ENCODE data around the gene DDIT4. TPM values are rescaled to one million over a fixed set of nuclear protein-coding genes. Genes with fewer than 3 reads are reported as not detected.

DDIT4 gene
- total RNA-seq, 4 donors from 2014 or later = 93.0 to 309 (median 134) TPM

- WGBS, 2 donors = 77 to 82% methylated on average over 1 of the region's 1 CpG
Observed at GRCh38 chr10:72250666-72251065, 23.1 kb upstream of the DDIT4 start.

DNA sequence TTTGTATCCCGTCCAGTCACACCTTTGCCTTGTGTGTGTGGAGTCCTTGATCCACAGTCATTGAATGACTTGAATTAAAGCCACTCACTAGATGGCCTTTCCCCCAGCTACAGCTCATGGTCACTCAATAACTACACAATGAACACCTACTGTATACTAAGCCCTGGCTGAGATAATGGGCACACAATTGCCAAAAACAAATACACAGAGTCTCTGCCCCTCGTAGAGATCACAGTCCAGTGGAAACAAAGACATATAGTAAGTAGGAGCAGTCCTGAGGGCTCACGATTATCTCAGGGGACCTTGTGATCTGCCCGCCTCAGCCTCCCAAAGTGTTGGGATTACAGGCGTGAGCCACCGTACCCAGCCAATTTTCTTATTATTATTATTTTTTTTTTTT, 22.1 kb upstream of the DDIT4 start:
- Histone ChIP-seq H3K27ac (peak overlapping the region in 2 of 3 donors; percentile 58 to 76), H3K36me3 (no peaks in the 10 kb centered on the region), H3K27me3 (no peaks in the 10 kb centered on the region), H3K4me1 (peaks cover 67 to 94% of the 10 kb centered on the region in 2 donors), H3K9me3 (no peaks in the 10 kb centered on the region), H3K4me3 (replicated peaks in 1 of 3) (no peak overlapping the region)
- no peak for DNase-seq
- intact Hi-C loops (cut with DNase I) = no loop called here
- TF ChIP-seq POLR2A (IDR thresholded peaks at IDR 0.05) = no peak
- TF ChIP-seq, protein P1, sequence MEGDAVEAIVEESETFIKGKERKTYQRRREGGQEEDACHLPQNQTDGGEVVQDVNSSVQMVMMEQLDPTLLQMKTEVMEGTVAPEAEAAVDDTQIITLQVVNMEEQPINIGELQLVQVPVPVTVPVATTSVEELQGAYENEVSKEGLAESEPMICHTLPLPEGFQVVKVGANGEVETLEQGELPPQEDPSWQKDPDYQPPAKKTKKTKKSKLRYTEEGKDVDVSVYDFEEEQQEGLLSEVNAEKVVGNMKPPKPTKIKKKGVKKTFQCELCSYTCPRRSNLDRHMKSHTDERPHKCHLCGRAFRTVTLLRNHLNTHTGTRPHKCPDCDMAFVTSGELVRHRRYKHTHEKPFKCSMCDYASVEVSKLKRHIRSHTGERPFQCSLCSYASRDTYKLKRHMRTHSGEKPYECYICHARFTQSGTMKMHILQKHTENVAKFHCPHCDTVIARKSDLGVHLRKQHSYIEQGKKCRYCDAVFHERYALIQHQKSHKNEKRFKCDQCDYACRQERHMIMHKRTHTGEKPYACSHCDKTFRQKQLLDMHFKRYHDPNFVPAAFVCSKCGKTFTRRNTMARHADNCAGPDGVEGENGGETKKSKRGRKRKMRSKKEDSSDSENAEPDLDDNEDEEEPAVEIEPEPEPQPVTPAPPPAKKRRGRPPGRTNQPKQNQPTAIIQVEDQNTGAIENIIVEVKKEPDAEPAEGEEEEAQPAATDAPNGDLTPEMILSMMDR (IDR thresholded peaks at IDR 0.05) = no peak
- 93 to 95% methylated on average over 6 of the region's 6 CpGs for WGBS, 2 donors

More at GRCh38 chr10:72250666-72251065, 23.1 kb upstream of the DDIT4 start:
- Histone ChIP-seq H3K4me1 (peaks cover 67 to 93% of the 10 kb centered on the region in 2 donors), H3K4me3 (replicated peaks in 1 of 3) (no peak overlapping the region), H3K36me3 (no peaks in the 10 kb centered on the region), H3K27me3 (no peaks in the 10 kb centered on the region), H3K9me3 (no peaks in the 10 kb centered on the region), H3K27ac (peak overlapping the region; percentile 39 to 76 (median 58))
- DNase-seq = peak; percentile 37 to 38
- no peak for TF ChIP-seq POLR2A (IDR thresholded peaks at IDR 0.05)
- TF ChIP-seq, protein P1 (IDR thresholded peaks at IDR 0.05) = no peak
- intact Hi-C loops (cut with DNase I) = no loop called here

GRCh38 chr10:72252972-72253371, 20.8 kb upstream of the DDIT4 start:
- TF ChIP-seq POLR2A (IDR thresholded peaks at IDR 0.05) = no peak
- TF ChIP-seq, protein P1 (IDR thresholded peaks at IDR 0.05) = no peak

GRCh38 chr10:72253578-72253977, 20.1 kb upstream of the DDIT4 start:
- H3K4me3 ChIP-seq (replicated peaks in 1 of 3) = no peak overlapping the region
- H3K9me3 ChIP-seq = no peaks in the 10 kb centered on the region
- WGBS, 2 donors = 92% methylated on average over 7 of the region's 7 CpGs
- H3K4me1 ChIP-seq = peaks cover 53 to 89% of the 10 kb centered on the region in 2 donors
- peak overlapping the region; percentile 97 to 99 (median 98) for H3K27ac ChIP-seq
- H3K27me3 ChIP-seq = no peaks in the 10 kb centered on the region
- H3K36me3 ChIP-seq = no peaks in the 10 kb centered on the region
- intact Hi-C loops (cut with DNase I) = no loop called here
- no peak for DNase-seq
- TF ChIP-seq, protein P1 (IDR thresholded peaks at IDR 0.05) = no peak
- TF ChIP-seq POLR2A (IDR thresholded peaks at IDR 0.05) = no peak

More at GRCh38 chr10:72252972-72253371, 20.8 kb upstream of the DDIT4 start:
- Histone ChIP-seq H3K9me3 (no peaks in the 10 kb centered on the region), H3K4me3 (replicated peaks in 1 of 3) (no peak overlapping the region), H3K27ac (peak overlapping the region; percentile 10 to 99 (median 98)), H3K27me3 (no peaks in the 10 kb centered on the region), H3K4me1 (peaks cover 59 to 92% of the 10 kb centered on the region in 2 donors), H3K36me3 (no peaks in the 10 kb centered on the region)
- DNase-seq = no peak
- WGBS, 2 donors = 67 to 72% methylated on average over 3 of the region's 3 CpGs
- intact Hi-C loops (cut with DNase I) = no loop called here

- Histone ChIP-seq H3K4me3 (replicated peaks in 1 of 3) (no peak overlapping the region), H3K9me3 (no peaks in the 10 kb centered on the region), H3K36me3 (no peaks in the 10 kb centered on the region), H3K27me3 (no peaks in the 10 kb centered on the region), H3K27ac (peak overlapping the region; percentile 97 to 99 (median 98)), H3K4me1 (peaks cover 55 to 89% of the 10 kb centered on the region in 2 donors)
- WGBS, 2 donors = 17 to 18% methylated on average over 13 to 15 of the region's 15 CpGs
- intact Hi-C loops (cut with DNase I) = no loop called here
- peak; percentile 95 to 96 for DNase-seq
- TF ChIP-seq POLR2A (IDR thresholded peaks at IDR 0.05) = peak in 1 of 2 donors; percentile 75
- TF ChIP-seq, protein P1 (IDR thresholded peaks at IDR 0.05) = no peak
Observed at GRCh38 chr10:72254813-72255568, 18.7 kb upstream of the DDIT4 start.
